Keratinocyte (primary cell): ENCODE results near the gene KLF14. TPM values are rescaled to one million over a fixed set of nuclear protein-coding genes. Genes with fewer than 3 reads are reported as not detected.

ENCODE experiments used
- DNase-seq: peaks from one replicate; pipeline ENCODE4 v3.0.0-alpha.2; 2011; ENCODE audit warnings: low read depth, missing footprints, low spot score
- FAIRE-seq: peaks from 2 replicates; lab custom pipeline; 2011; peaks lifted over from hg19 to GRCh38; lab: Jason Lieb, UNC
- H2AFZ ChIP-seq: 2 replicates; pipeline ENCODE4 v1.6.0; 2012; ENCODE audit warnings: low read length, control low read depth, inconsistent platforms; ENCODE audit not compliant: control insufficient read depth
- H3K27ac ChIP-seq: 2 replicates; pipeline ENCODE4 v1.5.1; 2011; ENCODE audit warnings: low read length; ENCODE audit not compliant: control insufficient read depth, insufficient read depth
- H3K27me3 ChIP-seq: 3 replicates; pipeline ENCODE4 v1.6.0; 2011; ENCODE audit warnings: low read length; ENCODE audit not compliant: control insufficient read depth, insufficient read depth; ENCODE audit errors: extremely low read depth
- H3K36me3 ChIP-seq, 2 experiments: 2 replicates in 1 of 2; 3 replicates in 1 of 2; pipeline ENCODE4 v1.5.1; 2011; ENCODE audit warnings: low read length in 2 of 2, mild to moderate bottlenecking in 1 of 2; ENCODE audit not compliant: control insufficient read depth in 2 of 2, insufficient read depth in 2 of 2; ENCODE audit errors: extremely low read depth in 1 of 2
- H3K4me1 ChIP-seq: 3 replicates; pipeline ENCODE4 v1.5.1; 2011; ENCODE audit warnings: low read length; ENCODE audit not compliant: control insufficient read depth, insufficient read depth; ENCODE audit errors: extremely low read depth
- H3K4me2 ChIP-seq: 3 replicates; pipeline ENCODE4 v1.6.0; 2011; ENCODE audit warnings: low read depth, low read length; ENCODE audit not compliant: control insufficient read depth, insufficient read depth; ENCODE audit errors: extremely low read depth
- H3K4me3 ChIP-seq, 3 experiments: fragments of 200-600 bp in 1 of 3; sonication (generic) in 1 of 3; 2 replicates in 2 of 3; 3 replicates in 1 of 3; pipeline ENCODE4 v1.5.1; 2011 to 2016; ENCODE audit warnings: low read length in 3 of 3, mild to moderate bottlenecking in 3 of 3, control low read depth in 2 of 3, inconsistent platforms in 1 of 3, low read depth in 1 of 3, mixed read lengths in 1 of 3, mixed run types in 1 of 3, moderate library complexity in 1 of 3; ENCODE audit not compliant: control insufficient read depth in 2 of 3, insufficient read depth in 2 of 3; ENCODE audit errors: extremely low read depth in 1 of 3
- H3K79me2 ChIP-seq: 2 replicates; pipeline ENCODE4 v1.6.0; 2012; ENCODE audit warnings: low read length; ENCODE audit not compliant: control insufficient read depth, insufficient read depth
- H3K9ac ChIP-seq: 3 replicates; pipeline ENCODE4 v1.6.0; 2011; ENCODE audit warnings: low read length; ENCODE audit not compliant: control insufficient read depth, insufficient read depth; ENCODE audit errors: extremely low read depth
- H3K9me1 ChIP-seq: 3 replicates; pipeline ENCODE4 v1.6.0; 2011; ENCODE audit warnings: low read length; ENCODE audit not compliant: control insufficient read depth, insufficient read depth; ENCODE audit errors: extremely low read depth
- H3K9me3 ChIP-seq: 2 replicates; pipeline ENCODE4 v1.5.1; 2012; ENCODE audit warnings: low read depth, low read length; ENCODE audit not compliant: control insufficient read depth
- H4K20me1 ChIP-seq: 3 replicates; pipeline ENCODE4 v1.6.0; 2011; ENCODE audit warnings: low read length; ENCODE audit not compliant: control insufficient read depth, insufficient read depth; ENCODE audit errors: extremely low read depth
- EZH2 ChIP-seq: IDR thresholded peaks from one replicate; pipeline ENCODE4 v1.6.1; 2012; ENCODE audit warnings: inconsistent platforms, mild to moderate bottlenecking, low read length, moderate library complexity
- dilution Hi-C: fragments of 300-500 bp; cut with MboI; formaldehyde crosslinking; loops from one replicate; pipeline ENCODE4 v1.7.0; 2020; ENCODE audit warnings: low sequenced_read_pairs; ENCODE audit not compliant: extremely low pct_ligation_motif_present
- polyA plus RNA-seq, 5 experiments: library from polyadenylated mRNA; depleted of rRNA in 3 of 5; stranded (reverse) in 3 of 5; stranded (forward) in 1 of 5; unstranded in 1 of 5; fragments of >200 nt; gene quantifications; 1 replicate in 1 of 5; 2 replicates in 3 of 5; 3 replicates in 1 of 5; pipeline versions ENCODE4 v1.2.1 to v1.2.3, GENCODE V29; 2011 to 2012; ENCODE audit warnings: missing spikeins in 2 of 5, low read depth in 1 of 5, low replicate concordance in 1 of 5
- TF ChIP-seq, protein P1 (sequence below), 3 experiments: IDR thresholded peaks in 1 of 3; conservative IDR thresholded peaks in 1 of 3; optimal IDR thresholded peaks in 1 of 3; 2 replicates in 2 of 3; 3 replicates in 1 of 3; pipeline versions ENCODE3 to v1.5.1; 2011; ENCODE audit warnings: low read length in 3 of 3, mild to moderate bottlenecking in 3 of 3, moderate library complexity in 2 of 3, control low read depth in 1 of 3, inconsistent platforms in 1 of 3; ENCODE audit not compliant: insufficient read depth in 2 of 3; ENCODE audit errors: extremely low read depth in 1 of 3

Gene KLF14
- polyA plus RNA-seq, 1 donor (not counting 4 experiments of a cell fraction or from before 2014, with no cell fraction given): 0.03 TPM

DNA sequence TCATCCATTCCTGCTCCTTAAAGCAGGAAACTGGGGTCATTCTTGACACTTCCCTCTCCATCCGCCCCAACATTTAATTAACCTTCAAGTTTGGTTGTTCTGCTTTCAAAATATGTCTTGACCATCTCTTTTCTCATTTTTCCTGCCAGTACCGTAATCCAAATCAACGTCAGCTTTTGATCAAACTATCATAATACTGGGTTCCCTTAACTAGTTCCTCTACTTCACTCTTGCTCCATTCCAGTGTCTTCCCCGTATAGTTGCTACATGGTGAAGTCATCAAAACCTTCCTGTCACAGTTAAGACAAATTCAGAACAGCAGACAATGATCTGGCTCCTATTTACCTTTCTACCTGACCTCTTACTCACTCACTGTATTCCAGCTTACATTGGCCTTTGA is 6.6 kb upstream of the KLF14 start:
- Histone ChIP-seq H3K4me2 (no peak overlapping the region), H3K79me2 (no peaks in the 10 kb centered on the region), H2AFZ (no peak overlapping the region), H4K20me1 (no peaks in the 10 kb centered on the region), H3K9ac (no peak overlapping the region), H3K36me3 (no peaks in the 10 kb centered on the region), H3K27me3 (peaks cover 72% of the 10 kb centered on the region), H3K9me1 (no peaks in the 10 kb centered on the region), H3K4me3 (no peak overlapping the region), H3K27ac (no peak overlapping the region), H3K4me1 (no peaks in the 10 kb centered on the region), H3K9me3 (no peaks in the 10 kb centered on the region)
- FAIRE-seq (no peak), DNase-seq (no peak)
- dilution Hi-C loops: no loop called here
- TF ChIP-seq, protein P1, sequence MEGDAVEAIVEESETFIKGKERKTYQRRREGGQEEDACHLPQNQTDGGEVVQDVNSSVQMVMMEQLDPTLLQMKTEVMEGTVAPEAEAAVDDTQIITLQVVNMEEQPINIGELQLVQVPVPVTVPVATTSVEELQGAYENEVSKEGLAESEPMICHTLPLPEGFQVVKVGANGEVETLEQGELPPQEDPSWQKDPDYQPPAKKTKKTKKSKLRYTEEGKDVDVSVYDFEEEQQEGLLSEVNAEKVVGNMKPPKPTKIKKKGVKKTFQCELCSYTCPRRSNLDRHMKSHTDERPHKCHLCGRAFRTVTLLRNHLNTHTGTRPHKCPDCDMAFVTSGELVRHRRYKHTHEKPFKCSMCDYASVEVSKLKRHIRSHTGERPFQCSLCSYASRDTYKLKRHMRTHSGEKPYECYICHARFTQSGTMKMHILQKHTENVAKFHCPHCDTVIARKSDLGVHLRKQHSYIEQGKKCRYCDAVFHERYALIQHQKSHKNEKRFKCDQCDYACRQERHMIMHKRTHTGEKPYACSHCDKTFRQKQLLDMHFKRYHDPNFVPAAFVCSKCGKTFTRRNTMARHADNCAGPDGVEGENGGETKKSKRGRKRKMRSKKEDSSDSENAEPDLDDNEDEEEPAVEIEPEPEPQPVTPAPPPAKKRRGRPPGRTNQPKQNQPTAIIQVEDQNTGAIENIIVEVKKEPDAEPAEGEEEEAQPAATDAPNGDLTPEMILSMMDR (optimal IDR thresholded peaks at IDR 0.05 in 1 of 3, IDR thresholded peaks at IDR 0.05 in 1 of 3, conservative IDR thresholded peaks at IDR 0.05 in 1 of 3; ENCODE audit: extremely low read depth in 1 of 3, insufficient read depth in 2 of 3, low read length in 3 of 3): no peak
- no peak for TF ChIP-seq EZH2

DNA sequence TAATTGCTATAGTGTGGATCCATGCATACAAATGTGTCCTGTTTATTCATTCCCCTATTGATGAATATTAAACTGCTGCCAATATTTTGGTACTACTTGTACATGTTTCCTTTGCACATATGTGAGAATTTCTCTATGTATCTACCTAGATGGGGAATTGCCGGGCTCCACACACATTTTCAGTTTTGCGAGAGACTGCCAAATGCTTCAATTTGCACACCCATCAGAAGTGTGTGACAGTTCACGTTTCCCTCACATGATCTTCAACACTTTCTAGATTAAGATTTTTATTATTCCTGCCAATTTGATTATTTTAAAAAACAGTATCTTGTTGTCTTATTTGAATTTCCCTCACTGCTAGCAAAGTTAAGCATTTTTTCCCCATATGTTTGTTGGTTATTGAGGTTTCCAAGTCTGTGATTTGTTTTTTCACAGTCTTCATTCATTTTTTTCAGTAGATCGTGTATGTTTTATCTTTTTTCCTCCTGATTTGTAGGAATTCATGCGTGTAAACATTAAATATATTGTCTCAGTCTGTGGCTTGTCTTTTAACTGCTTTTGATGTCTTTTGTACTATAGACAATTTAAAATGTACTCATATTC is 2.4 kb upstream of the KLF14 start:
- Histone ChIP-seq H3K9ac (no peak overlapping the region), H3K4me1 (peaks cover 5% of the 10 kb centered on the region), H3K27me3 (peaks cover 79% of the 10 kb centered on the region), H3K9me1 (no peaks in the 10 kb centered on the region), H4K20me1 (no peaks in the 10 kb centered on the region), H3K4me3 (no peak overlapping the region), H3K36me3 (no peaks in the 10 kb centered on the region), H3K9me3 (peaks cover 8% of the 10 kb centered on the region), H3K27ac (no peak overlapping the region), H3K79me2 (no peaks in the 10 kb centered on the region), H3K4me2 (no peak overlapping the region), H2AFZ (no peak overlapping the region)
- DNase-seq (no peak), FAIRE-seq (no peak)
- dilution Hi-C loops: no loop called here
- TF ChIP-seq EZH2: no peak
- TF ChIP-seq, protein P1 (optimal IDR thresholded peaks at IDR 0.05 in 1 of 3, IDR thresholded peaks at IDR 0.05 in 1 of 3, conservative IDR thresholded peaks at IDR 0.05 in 1 of 3; ENCODE audit: extremely low read depth in 1 of 3, insufficient read depth in 2 of 3, low read length in 3 of 3): no peak
